HEK293 (cell line): ENCODE measurements around the gene ALDH1B1.

Experiments
- BCL11A ChIP-seq: fragments of 450-650 bp; formaldehyde crosslinking; IDR thresholded peaks from 2 replicates; pipeline ENCODE4 v1.5.1; 2016; ENCODE audit warnings: low read depth, missing biosample characterization, missing genetic modification characterization
- CTCF ChIP-seq: fragments of 450-650 bp; formaldehyde crosslinking; IDR thresholded peaks from 2 replicates; pipeline ENCODE4 v1.5.1; 2016; ENCODE audit warnings: missing biosample characterization, missing genetic modification characterization
- FEZF1 ChIP-seq: fragments of 450-650 bp; formaldehyde crosslinking; IDR thresholded peaks from 2 replicates; pipeline ENCODE4 v1.5.1; 2016; ENCODE audit warnings: missing biosample characterization, missing genetic modification characterization
- PRDM4 ChIP-seq: fragments of 450-650 bp; formaldehyde crosslinking; IDR thresholded peaks from 2 replicates; pipeline ENCODE4 v1.5.1; 2017; ENCODE audit warnings: missing biosample characterization, missing genetic modification characterization
- ZNF138 ChIP-seq: fragments of 450-650 bp; formaldehyde crosslinking; IDR thresholded peaks from 2 replicates; pipeline ENCODE4 v1.5.1; 2016; ENCODE audit warnings: missing biosample characterization, missing genetic modification characterization, borderline replicate concordance
- ZNF274 ChIP-seq, 2 experiments: fragments of 200-500 bp in 1 of 2; fragments of 450-650 bp in 1 of 2; sonication (Bioruptor generic) in 1 of 2; formaldehyde crosslinking in 1 of 2; IDR thresholded peaks; 2 replicates each; pipeline versions ENCODE4 v1.5.1 to v1.6.1; 2014 to 2016; ENCODE audit warnings: borderline replicate concordance in 1 of 2, inconsistent platforms in 1 of 2, low read length in 1 of 2, missing biosample characterization in 1 of 2, missing genetic modification characterization in 1 of 2
- ZNF311 ChIP-seq: fragments of 450-650 bp; formaldehyde crosslinking; IDR thresholded peaks from 2 replicates; pipeline ENCODE4 v1.5.1; 2017; ENCODE audit warnings: missing biosample characterization, missing genetic modification characterization, borderline replicate concordance
- ZNF623 ChIP-seq: fragments of 450-650 bp; formaldehyde crosslinking; IDR thresholded peaks from 2 replicates; pipeline ENCODE4 v1.5.1; 2016; ENCODE audit warnings: missing biosample characterization, missing genetic modification characterization
- ZNF76 ChIP-seq: fragments of 450-650 bp; formaldehyde crosslinking; IDR thresholded peaks from 2 replicates; pipeline ENCODE4; 2016; ENCODE audit warnings: low read depth, missing biosample characterization, missing genetic modification characterization, borderline replicate concordance

GRCh38 chr9:38422555-38423260 is 30.2 kb downstream of the ALDH1B1 start:
- TF ChIP-seq CTCF (no peak), ZNF274 (IDR thresholded peaks at IDR 0.05; ENCODE audit: low read length) (no peak), ZNF274 (tag by site-specific recombination; IDR thresholded peaks at IDR 0.05; ENCODE audit: borderline replicate concordance) (no peak), ZNF138 (tag by site-specific recombination) (no peak), ZNF623 (tag by site-specific recombination) (no peak), ZNF311 (tag by site-specific recombination) (no peak), PRDM4 (tag by site-specific recombination) (no peak), FEZF1 (tag by site-specific recombination) (no peak), BCL11A (no peak), ZNF76 (no peak)
